Mucosa of gallbladder (tissue), 1 donor: ENCODE data around the gene IL18. TPM values are rescaled to one million over a fixed set of nuclear protein-coding genes. Genes with fewer than 3 reads are reported as not detected.
"Not testable (repeated sequence)": the region's sequence is repeated elsewhere in the genome, so short reads cannot be mapped to it uniquely, and the experiment has no call there.

Experiments used
- DNase-seq: peaks from one replicate; pipeline ENCODE4 v3.0.0-alpha.2; 2020; ENCODE audit warnings: low spot score
- total RNA-seq: library from RNA; stranded (reverse); gene quantifications from one replicate; pipeline ENCODE4 v1.2.1, GENCODE V29; 2021
- donor health status: DM: no; HTN: no; CAD: no.

The IL18 gene
- total RNA-seq, result 34.3 TPM

DNA sequence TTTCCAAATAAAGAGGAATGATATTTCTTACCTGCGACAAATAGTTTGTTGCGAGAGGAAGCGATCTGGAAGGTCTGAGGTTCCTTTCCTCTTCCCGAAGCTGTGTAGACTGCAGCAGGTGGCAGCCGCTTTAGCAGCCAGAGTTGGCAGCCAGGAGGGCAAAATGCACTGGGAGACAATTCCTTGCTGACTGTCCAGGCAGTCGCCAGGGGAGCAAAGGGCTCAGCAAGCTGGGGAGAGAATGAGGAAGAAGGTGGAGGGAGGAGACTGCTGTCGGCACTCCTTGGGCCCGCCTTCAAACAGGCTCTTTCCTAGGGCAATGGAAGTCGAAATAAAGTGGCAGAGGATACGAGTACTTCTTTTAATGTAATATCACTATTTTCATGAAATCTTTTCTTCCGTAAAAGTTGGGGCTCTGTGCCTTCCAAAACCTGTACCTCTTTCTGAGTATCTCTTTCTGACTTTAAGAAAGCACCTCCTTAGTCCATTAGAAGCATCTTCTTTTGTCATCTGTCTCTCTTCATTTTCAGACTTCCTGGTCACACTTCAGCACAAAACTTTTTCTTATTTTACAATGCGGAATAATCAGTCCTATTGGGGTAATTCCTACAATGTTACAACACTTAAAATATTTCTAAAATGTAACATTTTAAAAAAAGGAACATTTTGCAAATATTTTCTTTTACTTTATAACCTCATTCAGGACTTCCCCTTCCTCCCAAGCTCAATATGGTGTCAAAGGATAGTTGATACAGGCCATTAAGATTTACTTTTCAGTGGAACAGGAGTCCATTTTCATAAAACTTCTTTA is at the start of gene IL18:
Gene IL18 (minus strand): TSS at position 220 of the 811 bp plus-strand sequence. CDS start 9,041 bp downstream, outside the sequence.
- peak; percentile 83 for DNase-seq

DNA sequence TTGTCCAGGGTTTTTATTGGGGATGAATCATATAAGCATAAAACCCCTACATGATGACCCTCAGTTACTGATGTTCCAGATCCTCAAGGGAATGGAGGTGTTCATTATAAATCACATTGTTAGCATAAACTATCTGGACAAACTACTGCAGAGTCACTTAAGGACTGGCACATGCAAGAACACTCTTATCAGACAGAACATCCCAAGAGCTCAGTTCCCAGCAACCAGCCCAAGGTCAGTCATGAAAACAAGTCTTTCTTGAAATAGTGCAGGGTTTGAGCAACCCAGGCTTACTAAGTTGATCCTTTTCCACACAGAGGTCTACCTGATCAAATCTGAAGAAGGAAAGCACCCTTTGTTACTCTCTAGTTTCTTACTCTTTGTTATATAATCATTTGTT is 48.8 kb upstream of the IL18 start:
- DNase-seq, result no peak

DNA sequence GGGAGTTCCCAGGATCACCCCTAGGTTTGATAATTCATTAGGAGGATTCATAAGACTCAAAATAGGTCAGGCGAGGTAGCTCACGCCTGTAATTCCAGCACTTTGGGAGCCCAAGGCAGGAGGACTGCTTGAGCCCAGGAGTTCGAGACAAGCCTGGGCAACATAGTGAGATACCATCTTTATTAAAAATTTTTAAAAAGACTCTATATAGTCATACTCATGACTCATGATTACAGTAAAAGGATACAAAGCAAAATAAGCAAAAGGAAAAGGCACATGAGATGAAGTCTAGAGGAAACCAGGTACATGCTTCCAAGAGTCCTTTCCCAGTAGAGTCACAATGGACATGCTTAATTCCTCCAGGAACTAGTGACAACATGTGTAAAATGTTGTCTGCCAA is 48.4 kb upstream of the IL18 start:
- no peak for DNase-seq

DNA sequence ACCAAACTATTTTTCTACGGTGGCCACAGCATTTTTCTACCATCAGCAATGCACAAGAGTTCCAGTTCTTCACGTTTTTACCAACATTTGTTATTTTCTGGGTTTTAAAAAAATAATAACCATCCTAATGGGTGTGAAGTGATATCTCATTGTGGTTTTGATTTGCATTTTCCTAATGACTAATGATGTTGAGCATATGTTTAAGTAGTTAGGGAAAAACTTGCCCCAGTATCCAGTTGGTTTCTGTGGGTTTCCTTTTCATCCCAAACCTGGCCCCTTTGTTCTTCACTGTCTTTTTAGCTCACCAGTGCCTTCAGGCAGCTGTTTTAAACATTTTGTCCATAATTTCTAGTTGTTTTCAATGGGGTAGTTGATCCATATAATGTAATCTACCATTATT is 47.6 kb upstream of the IL18 start:
- DNase-seq, result no peak

DNA sequence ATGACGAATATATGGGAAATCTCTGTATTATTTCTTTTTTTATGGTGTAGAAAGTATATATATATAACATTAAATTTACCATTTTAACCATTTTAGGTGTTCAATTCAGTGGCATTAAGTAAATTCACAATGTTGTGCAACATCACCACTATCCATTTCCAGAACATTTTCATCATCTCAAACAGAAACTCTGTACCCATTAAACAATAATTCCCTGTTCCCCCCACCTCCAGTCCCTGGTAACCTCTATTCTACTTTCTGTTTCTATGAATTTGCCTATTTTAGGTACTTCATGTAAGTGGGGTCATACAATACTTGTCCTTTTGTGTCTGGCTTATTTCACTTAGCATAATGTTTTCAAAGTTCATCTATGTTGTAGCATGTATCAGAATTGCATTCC is 47.0 kb upstream of the IL18 start:
- no peak for DNase-seq

DNA sequence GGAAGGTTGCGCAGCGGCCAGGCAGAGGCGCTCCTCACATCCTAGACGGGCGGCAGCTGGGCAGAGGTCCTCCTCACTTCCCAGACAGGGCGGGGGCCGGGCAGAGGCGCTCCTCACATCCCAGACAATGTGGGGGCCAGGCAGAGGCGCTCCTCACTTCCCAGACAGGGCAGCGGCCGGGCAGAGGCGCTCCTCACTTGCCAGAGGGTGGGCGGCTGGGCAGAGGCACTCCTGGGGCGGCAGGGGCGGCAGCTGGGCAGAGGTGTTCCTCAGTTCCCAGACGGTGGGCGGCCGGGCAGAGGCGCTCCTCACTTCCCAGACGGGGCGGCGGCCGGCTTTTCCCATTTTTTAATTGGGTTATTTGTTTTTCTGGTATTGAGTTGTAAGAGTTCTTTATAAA is 42.2 kb upstream of the IL18 start:
- no peak for DNase-seq

DNA sequence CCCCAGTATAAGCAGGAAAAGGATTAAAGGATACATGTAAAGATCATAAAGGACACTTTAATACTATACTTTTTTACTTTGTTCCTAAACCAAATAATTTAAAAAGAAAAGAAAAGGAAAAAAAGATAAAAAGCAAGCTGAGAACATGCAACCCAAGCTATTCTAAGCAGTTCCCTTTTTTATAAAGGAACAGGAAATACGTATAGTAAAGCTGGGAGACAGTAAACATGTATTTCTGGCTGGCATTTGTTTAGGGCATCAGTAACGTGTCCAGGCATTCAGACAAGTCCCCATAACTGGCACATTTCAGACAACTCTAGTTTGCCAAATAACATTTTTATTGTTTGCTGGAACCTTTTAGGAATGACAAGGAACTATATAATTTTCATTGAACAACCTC is 36.4 kb upstream of the IL18 start:
- DNase-seq, result no peak

DNA sequence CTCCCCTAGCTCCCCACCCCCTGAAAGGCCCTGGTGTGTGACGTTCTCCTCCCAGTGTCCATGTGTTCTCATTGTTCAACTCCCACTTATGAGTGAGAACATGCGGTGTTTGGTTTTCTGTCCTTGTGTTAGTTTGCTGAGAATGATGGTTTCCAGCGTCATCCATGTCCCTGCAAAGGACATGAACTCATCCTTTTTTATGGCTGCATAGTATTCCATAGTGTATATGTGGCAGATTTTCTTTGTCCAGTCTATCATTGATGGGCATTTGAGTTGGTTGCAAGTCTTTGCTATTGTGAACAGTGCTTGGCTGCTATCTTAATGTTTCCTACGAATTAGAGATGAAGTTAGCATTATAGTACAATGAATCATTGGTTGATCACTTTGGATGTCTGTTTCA is 35.2 kb upstream of the IL18 start:
- DNase-seq, result not testable (repeated sequence)

DNA sequence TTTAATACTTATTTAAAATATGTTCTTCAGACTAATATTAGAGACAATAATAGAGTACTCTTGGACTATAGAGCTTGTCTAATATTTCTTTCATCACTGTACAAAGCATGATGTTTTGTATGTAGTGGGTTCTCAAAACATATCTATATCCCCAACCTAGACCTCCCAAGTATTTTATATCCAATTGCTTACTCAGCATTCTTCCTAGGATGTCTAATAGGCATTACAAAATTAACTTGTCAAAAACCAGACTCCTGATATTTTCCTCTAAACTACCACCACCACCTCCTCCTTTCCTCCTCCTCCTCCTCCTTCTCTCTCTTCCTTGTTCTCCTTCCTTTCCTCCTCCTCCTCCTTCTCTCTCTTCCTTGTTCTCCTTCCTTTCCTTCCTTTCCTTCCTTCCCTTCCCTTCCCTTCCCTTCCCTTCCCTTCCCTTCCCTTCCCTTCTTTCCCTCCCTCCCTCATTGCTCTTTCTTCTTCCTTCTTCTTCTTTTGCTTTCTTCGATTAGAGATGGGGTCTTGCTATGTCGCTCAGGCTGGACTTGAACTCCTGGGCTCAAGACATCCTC is 32.7 kb upstream of the IL18 start:
- no peak for DNase-seq

DNA sequence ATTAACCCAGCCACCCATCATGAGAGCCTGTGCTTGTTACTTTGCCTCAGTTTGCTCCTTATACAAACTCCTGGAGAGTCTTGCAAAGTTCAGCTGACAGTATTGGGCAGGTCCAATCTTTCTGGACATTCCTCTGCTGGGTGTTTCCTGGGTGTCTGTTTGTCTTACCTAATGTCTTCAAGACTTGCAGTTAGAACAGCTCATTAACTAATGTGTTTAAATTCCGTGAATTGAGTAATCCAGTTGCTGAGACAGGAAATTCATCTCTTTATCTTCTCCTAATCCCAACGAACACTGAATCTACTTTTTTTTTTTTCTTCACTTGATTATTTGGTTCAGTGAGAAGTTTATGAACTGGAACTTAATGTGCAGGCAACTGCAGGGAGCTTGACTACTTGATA is 32.1 kb upstream of the IL18 start:
- peak; percentile 27 for DNase-seq

DNA sequence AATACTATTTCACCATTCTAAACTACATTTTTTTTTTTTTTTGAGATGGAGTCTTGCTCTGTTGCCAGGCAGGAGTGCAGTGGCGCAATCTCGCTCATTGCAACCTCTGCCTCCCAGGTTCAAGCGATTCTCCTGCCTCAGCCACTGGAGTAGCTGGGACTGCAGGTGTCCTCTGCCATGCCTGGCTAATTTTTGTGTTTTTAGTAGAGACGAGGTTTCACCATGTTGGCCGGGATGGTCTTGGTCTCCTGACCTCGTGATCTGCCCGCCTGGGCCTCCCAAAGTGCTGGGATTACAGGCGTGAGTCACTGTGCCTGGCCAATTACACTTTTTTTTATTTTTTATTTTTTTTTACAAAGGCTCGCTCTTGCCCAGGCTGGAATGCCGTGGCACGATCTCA is 31.2 kb upstream of the IL18 start:
- peak; percentile 16 for DNase-seq

DNA sequence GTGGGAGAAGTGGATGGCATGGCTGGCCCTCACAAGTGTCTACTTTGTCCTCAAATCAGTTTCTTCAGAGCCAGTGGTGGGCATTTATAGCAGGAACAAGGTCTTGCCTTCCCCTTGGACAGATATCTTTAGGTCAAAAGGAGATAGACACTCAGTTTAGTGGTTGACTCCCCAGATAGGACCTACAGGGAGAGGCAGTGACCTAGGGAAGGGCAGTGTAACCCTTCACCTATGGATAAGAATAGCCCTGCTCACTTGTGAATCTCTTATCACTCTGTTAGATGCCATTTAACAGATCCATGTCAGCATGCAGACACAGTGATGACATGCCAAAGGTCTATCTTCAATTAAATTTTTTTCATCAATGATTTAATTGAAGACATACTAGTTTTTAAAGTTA is 22.4 kb upstream of the IL18 start:
- no peak for DNase-seq

DNA sequence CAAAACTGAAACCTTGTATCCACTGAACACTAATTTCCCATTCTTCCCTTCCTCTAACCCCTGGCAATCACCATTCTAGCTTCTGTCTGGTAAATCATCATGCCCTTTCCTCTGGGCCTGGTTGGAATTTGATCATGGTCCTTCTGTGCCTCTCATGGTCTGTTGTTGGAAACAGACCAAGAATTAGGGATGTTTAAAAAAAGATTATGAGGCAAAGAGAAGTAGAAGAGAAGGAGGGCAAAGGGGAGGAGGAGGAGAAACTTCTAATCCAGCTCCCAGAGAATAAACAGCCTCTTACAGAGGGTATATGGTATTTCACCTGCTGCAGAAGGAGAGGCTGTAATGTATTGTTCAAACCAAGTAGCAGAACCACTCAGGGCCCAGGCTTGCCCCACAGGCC is 22.0 kb upstream of the IL18 start:
- DNase-seq, result no peak

DNA sequence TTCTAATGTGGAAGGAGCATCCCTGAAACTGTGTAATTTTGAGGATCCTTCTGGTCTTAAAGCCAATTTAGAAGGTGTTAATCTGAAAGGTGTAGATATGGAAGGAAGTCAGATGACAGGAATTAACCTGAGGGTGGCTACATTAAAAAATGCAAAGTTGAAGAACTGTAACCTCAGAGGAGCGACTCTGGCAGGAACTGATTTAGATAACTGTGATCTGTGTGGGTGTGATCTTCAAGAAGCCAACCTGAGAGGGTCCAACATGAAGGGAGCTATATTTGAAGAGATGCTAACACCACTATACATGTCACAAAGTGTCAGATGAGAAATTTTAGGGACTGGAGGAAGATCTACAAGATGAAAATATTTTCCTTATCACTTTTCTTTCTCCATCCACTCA is 19.0 kb upstream of the IL18 start:
- no peak for DNase-seq

DNA sequence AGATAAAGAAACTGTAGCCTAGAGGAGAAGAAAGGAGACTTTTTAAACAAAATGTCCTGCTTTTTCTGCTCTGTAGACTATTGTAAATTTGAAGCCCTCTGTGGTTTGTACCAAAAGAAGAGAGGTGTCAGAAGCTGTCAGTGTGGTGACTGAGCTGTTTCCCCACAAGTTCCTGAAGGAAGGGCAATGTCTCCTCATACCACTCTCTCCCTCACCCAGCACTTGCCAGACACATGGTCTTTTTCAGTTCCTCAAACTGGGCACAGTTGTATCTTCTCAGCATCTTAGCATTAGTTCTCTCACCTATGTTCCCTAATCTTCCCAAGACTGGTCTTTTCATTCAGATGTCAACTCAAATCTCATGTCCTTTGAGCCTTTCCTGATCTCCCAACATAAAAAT is 15.7 kb upstream of the IL18 start:
- no peak for DNase-seq

DNA sequence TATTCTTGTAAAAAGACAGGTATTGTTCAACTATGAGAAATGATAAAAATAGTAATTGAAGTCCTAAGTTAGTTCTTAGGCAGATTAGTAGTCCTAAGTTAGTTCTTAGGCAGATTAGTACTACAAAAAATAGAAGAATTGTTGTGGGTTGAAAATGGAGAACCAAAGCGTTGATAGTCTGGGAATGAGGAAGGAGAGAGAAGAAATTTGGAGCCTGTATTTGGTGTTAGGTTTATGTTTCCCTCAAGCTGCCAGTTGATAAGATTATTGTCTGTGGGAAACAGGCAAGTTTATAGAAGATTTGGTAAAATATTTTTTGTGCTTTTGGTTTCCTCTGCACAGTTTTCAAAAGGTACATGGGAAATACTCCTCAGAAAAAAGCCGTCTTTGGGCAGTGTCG is 15.0 kb upstream of the IL18 start:
- no peak for DNase-seq

DNA sequence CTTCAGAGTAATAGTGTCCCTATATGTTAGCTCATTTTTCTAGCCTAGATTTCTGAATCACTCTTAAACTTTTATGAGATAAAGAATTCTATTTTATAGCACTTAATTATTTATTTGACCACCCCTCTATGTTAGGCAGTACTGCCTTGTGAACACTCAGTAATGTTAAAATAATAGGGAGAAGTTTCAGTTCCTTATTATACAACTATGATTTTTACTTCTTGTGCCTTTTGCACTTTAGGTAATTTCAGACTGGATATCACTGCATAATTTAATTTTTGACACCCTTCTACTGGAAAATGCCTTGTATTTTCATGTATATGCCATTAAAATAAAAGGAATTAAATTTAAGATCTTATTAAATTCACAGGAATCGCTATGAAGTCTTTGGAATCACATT is 14.5 kb upstream of the IL18 start:
- no peak for DNase-seq

DNA sequence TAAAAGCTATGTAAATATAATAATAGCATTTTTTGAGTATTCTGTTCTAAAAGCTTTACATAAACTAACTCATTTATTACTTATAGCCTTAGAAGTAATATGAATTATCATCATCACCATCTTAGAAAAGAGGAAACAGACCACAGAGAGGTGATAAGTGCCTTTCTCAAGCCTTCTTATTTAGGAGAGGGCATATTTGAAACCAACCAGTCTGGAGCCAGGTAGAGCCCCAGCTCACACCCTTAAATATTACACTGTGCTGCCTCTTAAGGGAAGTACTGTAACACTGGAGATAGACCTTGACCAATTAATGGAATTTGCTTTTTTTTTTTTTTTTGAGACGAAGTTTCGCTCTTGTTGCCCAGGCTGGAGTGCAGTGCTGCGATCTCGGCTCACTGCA is 13.7 kb upstream of the IL18 start:
- no peak for DNase-seq

DNA sequence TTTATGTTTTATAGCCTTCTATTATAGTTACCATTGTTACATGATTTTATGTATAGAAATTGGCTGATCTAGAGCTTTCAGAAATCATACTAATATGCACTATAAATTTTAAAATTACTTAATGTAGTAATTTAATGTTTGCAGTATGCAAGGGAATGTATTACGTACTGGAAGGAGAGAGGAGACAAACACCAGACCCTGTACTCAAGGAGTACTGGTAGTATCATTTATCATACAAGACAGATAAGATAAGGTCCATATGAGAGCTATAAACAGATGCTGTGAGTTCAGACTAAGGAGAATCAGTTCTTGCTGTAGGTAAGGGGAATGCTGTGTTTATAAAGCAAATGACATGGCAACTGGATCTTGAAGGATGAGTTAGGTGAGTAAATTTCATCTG is 12.2 kb upstream of the IL18 start:
- DNase-seq, result no peak

DNA sequence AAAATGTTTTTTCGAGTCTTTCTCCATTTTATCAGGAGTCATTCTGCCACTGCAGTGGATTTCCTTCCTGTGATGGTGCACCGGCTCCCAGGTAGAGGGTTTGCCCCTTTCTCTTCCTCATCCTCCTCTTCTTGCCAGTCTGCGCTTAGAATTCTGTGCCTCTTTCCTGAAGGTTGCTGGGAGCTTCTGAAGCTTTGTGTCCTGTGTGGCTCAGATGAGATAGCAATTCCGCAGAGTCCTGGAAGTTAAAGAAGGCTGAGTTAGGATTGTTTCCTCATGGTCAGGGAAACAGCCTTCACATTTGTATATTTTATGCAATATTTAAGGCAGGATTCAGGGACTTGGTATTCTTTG is 11.7 kb upstream of the IL18 start:
- DNase-seq, result no peak

DNA sequence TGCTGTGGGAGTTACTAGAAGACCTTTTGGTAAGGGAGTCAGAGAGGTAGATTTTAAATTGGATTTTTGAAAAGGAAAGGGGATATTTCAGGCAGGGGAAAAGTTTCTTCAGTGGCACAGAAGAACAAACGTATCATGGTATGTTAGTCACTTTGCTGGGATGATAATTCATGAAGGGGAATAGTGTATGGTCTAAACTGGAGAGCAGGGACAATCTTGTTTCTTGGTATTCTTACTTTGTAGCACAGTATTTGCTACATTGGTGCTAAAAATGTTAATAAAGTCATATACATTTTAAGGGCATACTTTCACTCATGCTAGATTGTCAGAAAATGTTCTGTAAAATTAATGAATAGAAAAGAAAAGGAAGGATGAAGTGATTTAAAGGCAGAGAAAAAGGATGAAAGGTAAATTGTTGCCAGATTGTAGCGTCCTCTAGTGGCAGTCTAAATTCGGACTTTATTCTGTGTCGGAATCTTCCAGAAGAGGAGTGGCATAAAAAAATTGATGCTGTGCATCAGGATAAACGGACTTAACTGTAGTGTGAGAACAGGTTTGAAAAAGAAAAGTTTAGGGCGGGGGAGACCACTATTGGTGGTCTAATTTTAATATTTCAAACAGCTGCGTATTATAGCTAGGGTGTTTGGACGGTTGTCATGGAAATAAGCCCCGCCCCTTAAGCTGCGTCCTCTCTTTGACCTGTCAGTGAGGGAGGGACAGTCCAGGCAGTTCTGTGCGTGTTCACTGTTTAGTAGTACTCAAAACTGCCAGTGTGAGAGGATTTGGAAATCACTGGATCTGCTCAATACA is 11.1 kb upstream of the IL18 start, which contains the start of gene BCO2:
Gene BCO2 (plus strand): TSS at position 724 of the 810 bp plus-strand sequence. CDS start 90 bp downstream, outside the sequence.
- peak; percentile 90 for DNase-seq

DNA sequence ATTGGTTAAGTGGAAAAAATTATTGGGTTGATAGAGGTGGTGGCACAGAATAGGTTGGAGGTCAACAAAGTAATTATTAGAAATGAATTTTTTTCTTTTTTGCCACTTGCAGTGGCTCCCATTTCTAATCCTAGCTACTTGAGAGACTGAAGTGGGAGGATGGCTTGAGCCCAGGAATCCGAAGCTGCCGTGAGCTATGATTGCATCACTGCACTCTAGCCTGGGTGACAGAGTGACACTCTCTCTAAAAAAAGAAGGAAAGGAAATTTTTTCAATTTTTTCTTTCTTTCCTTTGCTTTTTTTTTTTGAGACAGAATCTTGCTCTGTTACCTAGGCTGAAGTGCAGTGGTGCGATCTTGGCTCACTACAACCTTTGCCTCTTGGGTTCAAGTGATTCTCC is 9.3 kb upstream of the IL18 start:
- no peak for DNase-seq
